ENCODE results near the gene ADPRHL1.

ADPRHL1 gene

DNA sequence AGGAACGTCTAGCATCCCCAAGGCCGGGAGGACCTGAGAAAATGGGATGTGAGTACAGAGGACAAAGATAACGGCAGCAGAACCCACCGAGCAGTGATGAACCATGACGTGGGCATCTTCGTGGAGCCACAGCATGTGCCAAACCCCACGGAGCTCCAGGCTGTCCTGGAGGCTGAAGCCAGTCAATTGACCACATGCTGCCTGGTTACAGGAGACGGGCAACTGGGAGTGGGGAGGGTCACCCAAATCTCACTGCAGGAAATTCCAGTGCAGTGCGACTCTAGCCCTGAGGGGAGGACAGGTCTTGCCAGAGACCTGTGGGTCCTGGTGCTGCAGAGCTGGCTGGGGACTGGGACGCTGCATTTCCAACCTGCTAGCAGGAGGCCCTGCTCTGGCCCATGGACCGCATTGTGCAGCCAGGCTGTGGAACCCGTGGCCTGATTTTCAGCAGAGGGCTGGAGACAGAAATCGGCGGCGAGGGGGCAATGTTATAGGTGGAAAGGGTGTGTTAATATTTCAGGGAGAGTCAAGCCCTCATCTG is 86.2 kb downstream of the ADPRHL1 start:
- ATAC-seq, result no peak

DNA sequence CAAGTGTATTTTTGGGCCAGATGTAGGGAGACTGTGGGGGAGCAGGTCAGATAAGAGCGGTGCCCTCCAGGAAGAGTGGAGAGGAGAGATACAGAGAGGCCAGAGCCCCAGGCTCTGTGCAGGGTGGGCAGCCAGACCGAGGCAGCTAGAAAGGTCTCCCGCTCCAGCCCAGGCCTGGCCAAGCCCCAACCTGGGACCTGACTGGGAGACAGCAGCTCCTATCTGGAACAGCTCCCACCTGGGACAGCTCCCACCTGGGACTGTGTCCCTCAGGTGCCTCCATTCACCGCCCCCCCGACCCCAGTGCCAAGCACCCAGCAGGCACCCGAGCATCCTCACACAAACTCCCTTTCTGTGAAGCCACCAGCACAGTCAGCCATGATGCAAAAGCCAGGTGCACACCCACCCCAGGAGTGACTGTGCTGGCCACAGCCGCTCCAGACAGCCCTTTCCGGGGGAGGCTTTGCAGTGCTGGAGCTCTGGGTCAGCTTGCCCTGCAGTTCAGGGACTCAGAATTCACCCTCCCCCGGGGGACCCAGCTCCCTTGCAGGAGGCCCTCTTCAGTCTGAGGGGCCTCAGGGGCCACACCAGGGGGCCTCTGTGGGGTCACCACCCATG is 87.2 kb downstream of the ADPRHL1 start:
- ATAC-seq, result no peak

DNA sequence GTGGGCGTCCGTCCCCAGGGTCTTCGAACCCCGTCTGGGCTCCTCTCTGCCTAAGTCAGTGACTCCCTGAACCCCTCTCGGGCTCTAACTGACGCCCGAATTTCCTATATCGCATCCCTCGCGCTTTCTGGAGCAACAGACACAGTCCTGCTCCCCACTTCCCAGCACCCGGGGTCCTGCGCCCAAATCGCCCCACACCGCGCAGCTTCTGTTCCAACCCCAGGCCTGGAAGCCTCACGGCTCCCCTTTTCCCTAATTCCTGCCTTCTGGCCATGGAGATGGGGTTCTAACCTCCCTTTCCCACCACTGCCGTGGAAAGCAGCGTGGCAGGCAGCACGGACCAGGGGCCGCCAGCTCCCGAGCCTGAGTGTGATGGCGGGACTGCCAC is 87.7 kb downstream of the ADPRHL1 start:
- ATAC-seq, result no peak

DNA sequence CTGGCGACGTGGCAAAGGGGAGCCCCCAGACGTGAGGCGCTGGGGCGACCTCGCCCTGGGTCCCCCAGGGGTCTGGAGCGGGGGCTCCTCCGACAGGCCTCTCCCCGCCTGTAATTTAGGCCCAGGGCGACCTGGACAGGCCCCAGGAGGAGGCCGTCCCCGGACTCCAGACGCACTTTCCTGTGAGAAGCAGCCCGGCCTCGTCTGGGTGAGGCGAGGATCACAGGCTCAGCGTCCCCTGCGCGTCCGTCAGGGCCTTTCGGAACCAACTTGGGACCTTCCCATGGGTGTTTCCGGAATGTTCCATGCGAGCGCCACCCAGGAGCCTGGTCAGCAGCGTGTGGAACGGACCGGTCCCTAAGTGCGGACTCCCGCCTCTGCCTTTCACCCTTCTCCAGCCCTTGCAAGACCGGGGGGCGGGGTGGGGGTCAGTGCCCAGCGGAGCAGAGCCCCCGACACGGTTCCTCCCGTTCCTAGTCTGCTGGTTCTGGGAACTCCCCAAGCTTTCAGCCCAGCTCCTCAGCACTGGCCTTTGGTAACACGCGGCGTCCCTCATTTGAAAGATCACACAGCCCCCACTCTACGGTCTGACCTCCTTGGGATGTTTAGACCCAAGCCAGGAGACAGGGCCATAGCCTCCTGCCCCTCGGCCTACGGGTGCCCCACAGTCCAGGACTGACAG is 88.2 kb downstream of the ADPRHL1 start:
- no peak for ATAC-seq

DNA sequence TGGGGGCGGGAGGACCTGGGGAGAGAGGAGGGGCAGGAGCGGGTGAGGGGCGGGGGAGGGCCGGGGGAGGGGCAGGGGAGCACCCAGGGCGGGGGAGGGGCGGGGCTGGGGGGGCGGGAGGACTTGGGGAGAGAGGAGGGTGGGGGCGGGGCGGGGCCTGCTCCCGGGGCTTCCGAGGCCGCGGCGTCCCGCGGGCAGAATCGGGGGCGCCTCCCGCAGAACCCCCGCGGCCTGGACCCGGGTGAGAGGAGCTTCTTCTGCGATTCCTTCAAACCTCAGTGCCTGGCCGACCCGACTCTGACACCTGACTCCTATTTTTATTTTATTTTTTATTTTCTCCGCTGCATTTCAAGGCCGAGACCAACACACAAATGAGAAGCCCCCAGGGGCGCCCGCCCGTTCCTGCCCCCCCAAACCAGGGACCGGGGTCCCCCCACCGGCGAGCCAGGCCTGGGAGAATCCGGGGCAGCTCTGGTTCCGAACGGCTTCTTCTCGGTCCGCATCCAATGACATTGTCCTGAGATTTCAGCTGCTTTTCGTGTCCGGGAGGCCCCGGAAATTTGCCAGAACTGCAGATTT is 88.9 kb downstream of the ADPRHL1 start:
- ATAC-seq, result no peak

DNA sequence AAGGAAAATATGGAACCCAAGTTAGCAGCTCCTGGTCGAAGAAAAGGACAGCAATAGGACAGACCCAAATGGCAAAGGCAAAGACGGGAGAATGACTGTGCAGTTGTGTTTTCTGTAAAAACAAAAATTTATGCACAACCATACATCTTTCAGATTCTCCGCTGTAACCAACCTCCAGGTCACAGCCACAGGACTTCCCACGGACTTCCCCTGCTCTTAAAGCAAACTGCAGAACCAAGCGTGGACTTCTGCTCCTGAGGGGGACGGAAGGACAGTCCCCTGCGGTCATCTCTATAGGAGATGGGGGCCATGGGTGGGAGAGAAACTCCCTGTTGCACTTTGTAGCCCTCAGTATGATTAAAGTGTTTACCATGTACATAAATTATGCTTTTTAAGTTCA is 91.9 kb downstream of the ADPRHL1 start:
- peak in 1 of 2 donors; percentile 45 for ATAC-seq

DNA sequence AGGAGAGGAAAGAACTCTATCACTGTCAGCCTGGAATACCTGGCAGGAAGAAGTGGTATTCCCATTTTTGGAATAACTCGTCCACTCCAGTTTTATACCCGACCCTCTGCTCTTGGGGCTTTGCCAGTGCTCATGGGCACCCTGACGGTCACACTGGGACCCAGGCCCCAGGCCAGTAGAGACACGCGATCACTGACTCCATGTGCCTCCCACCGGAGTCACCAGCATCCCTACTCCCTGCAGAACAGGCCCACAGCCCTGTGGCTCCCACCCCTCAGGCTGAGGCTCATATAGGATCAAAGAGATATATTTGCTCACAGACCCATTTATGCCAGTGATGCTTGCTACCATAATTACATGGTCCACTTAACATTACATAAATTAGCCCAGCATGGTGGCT is 92.8 kb downstream of the ADPRHL1 start:
- no peak for ATAC-seq

DNA sequence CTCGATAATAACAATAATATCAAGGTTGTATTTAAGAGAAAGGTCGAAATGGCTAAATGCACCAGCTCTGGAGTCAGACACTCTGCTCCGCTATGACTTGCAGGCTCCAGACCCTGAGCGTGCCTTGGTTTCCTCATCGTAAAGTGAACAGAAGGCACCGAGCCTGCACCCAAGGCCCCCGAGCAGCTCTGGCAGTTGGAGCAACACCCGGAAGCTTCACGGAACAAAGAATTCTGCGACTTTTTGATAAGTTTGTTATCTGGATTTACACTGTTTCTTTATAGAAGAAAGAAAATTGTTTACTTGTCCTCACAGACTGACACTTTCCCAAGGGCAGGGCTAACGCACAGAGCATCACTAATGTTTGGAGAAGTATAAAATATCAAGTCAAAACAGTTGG is 93.7 kb downstream of the ADPRHL1 start:
- ATAC-seq, result no peak

DNA sequence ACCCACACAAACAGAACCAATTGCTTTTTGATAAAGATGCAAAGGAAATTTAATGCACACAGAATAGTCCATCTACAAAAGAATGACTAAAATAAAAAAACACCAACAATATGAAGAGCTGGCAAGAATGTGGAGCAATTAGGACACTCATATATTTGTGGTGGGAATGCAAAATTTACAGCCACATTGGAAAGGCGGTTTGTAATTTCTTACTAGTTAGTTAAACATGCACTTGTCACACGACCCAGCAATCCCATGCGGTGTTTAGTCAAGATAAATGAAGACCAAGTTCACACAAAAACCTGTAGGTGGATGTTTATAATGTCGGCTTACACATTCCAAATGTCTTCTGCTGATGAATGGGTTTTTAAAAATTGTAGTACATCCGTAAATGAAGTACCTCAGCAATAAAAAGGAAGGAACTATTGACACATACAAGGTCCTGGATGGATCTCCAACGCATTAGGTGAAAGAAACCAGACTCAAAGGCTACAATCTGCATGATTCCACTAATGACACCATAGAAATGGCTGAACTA is 94.6 kb downstream of the ADPRHL1 start:
- no peak for ATAC-seq

DNA sequence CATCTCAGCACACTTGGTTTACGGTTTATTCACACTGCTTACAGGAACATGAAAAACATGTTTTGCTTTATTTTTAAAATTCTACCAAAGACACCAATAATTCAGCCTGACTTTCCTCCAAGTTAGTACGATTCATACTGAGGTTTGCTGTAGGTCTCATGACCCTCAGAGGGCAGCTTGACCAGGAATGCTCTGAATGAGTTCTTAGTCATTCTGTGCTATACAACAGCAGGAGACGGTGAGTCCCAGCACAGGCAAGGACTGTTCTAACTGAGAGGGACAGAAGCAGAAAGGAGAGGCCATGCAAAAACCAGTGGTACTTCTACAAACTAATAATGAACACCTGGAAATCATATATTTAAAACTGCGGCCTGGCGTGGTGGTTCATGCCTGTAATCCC is 95.8 kb downstream of the ADPRHL1 start:
- ATAC-seq, result no peak

DNA sequence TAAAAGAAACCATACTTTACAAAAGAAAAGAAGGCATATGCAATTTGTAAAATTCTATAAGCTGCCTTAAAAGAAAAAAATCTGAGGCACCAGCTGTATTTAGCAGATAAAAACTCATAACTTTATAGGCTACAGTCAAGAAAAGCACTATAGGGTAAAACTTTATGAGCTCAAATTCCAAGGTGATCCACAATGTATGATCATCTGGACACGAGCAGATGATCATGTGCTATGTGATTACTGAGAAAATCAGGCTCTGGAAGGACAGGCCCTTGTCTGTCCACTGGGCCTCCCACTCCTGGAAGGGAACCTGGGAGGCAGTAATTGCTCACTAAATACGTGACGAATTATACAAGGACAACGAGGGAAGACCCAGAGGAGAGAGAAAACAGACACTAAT is 96.7 kb downstream of the ADPRHL1 start:
- ATAC-seq, result no peak

DNA sequence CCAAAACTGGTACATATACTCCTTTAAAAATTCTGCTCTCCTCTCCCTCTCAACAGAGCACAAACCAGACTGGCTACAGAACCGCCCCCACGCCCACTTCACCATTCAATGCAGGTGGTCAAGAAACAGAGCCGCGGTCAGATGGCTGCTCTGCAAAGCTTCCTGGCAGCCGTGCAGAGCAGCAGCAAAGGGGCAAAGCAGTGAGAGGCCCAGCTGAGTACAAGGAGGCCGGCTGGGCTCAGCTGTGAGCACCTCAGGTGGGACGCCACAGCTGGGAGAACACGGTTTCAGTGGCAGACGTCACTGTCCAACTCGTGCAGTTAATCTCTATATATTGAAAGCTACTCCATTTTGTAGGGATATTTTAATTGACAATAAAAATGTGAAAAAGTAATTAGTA is 97.7 kb downstream of the ADPRHL1 start:
- no peak for ATAC-seq

DNA sequence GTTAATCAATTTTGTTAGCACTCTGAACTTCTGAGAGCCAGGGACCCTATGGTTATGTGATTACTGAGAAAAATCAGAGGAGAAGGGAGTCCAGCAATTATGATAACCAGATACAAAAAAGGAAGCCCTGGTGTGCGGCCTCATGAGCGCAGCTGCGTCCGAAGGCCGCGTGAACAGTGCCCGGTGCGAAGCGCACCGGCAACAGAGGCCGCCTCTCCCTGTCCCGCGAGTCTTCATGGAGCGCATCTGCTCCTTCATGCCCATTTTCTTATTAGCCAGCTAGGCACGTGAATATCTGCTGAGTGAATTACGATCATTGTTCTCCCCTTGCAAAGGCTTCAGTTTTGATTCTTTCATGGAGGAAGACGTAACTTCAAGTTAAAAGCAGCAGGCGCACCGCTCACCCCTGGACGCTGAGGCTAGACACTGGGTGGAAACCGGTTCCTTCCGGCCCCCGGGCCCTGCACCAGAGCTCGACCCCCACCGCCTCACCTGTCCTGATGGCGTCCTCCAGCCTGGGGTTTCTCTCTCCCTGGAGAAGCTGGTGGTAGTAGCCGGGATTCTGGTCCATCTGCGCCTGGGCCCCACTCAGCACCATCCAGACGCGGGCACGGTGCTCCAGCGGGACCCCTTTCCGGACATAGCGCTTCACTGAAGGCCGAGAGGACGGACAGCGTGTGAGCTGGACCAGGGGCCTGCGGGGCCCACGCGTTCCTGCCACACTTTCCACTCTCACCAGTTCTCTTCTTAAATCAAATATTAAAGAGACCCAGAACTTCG is 98.3 kb downstream of the ADPRHL1 start:
- ATAC-seq, result no peak

DNA sequence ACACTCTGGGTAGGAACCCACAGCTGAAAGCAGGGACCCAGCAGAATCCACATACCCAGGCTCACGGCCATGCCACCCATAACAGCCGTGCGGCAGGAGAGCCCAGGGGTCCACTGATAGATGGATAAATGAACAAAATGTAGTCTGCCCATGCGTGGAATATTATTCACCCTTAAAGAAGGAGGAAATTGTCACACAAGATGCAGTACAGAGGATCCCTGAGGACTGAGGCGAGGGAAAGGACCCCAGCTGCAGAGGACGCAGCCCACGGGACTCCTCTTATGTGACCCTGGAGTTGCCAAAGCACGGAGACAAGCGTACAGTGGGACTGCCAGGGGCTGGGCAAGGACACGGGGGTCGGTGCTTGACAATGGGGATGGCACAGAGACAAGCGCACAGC is 100.0 kb downstream of the ADPRHL1 start:
- no peak for ATAC-seq

DNA sequence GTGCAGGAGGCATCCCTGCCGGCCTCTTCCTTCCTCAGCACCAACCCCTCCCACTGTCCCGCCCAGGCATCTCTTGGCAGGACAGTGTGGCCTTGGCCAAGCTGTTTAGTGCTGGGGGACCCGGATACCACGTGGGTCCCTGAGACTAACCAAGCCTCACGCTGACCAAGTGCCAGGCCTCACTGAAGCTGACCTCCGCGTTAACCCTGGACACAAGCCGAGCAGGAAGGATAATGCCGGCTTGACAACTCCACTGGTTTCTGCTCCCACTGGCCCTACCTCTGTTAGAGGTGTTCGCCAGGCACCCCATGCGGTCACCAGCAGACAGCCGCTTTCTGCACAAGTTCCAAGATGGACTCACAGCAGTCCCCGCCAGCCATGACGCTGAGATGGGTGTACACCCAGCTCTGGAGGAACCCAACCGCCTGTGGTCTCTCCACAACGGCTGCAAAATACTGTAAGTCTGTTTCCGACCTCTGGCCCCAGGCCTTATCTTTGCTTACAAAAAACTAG is 101.7 kb downstream of the ADPRHL1 start:
- ATAC-seq, result no peak

DNA sequence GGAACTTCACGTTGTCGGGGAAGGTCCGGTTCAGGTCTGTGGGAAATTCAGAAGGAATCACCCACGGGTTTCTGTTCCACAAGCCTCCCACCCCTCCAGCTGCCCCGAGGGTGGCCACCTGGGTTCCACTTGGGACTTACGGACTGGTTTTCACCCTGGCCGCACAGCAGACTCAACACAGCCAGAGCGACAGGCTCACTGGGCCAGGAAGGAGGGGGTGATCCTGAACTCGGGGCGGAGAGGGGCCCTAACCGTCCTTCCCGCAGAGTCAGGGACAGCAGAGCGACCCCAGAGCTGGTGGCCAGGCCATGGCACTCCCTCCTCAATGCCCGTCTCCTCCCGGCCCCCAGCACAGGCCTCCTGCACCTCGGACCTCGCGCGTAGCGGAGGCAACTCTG is 102.4 kb downstream of the ADPRHL1 start:
- no peak for ATAC-seq

DNA sequence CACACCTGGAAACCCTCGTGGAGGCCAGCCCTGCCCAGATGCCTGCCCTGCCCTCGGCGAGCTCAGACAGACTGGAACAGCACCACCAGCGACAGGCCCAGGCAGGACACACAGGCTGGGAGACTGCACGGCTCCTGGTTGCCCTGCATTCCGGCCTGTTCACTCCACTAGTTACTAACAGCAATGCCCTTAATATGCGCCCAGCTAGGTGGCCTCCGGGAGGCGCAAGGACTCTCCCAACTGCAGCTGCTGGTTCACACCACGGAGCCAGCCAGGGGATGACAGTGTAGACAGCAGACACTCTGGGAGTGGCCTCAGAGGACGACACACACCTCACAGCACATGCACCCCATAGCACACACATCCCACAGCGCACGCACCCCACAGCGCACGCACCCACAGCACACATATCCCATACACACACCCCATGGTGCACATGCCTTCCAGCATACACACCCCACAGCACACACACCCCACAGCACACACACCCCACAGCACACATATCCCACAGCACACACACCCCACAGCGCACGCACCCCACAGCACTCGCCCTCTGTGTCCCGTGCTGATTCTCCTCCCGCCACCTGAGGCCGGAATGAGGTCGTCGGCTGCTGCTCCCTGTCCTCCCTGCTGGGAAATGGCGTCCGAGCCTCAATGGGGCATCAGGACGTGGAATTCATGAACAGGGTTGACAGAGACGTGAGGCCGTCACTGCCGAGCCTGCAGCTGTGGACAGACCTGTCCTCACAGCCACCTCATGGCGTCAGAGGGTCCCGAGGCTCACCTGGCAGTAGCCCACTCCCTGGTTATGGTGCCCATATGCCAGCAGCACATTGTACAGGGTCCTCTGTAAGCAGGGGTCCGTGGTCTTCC is 103.0 kb downstream of the ADPRHL1 start:
- ATAC-seq, result no peak
